K562 (cell line): ENCODE results near the gene CDK5R2. TPM values are rescaled to one million over a fixed set of nuclear protein-coding genes. Genes with fewer than 3 reads are reported as not detected.
A peak's percentile ranks its signal among the peaks of the same experiment; 100 is the strongest.

Source experiments
- ATAC-seq: fragments of 200-7000 bp; cut with Tn5 transposase; 3 replicates; pipeline ENCODE4 v1.9.1; 2020; ENCODE audit warnings: moderate library complexity
- BruUV-seq: library from RNA; stranded (reverse); fragments of 400-500 nt; replicated peaks from 2 replicates; lab custom pipeline; 2021; lab: Mats Ljungman, UMichigan
- CTCF ChIA-PET: fragments of 300-600 bp; formaldehyde crosslinking; extraction: SDS; loops from one replicate; lab custom pipeline; 2021; ENCODE audit warnings: low intra/inter-chr PET ratio; lab: Yijun Ruan, JAX
- POLR2A ChIA-PET: fragments of 300-600, 350-650 bp; sonication (Branson Sonifier 250); formaldehyde crosslinking; extraction: SDS; loops from one replicate; lab custom pipeline; 2021; ENCODE audit warnings: antibody characterized with exemption, inconsistent platforms; lab: Yijun Ruan, JAX
- DNase-seq, 4 experiments: peaks; one replicate each; pipeline versions ENCODE4 v3.0.0 to v3.0.0-alpha.2; 2011 to 2018; ENCODE audit warnings: low spot score in 3 of 4, mixed read lengths in 3 of 4; ENCODE audit errors: extremely low read depth in 1 of 4
- FAIRE-seq: peaks from 2 replicates; lab custom pipeline; 2011; peaks lifted over from hg19 to GRCh38; lab: Jason Lieb, UNC
- H2AFZ ChIP-seq: 2 replicates; pipeline ENCODE4 v1.6.0; 2011; ENCODE audit warnings: low read depth, low read length, control low read depth, inconsistent platforms
- H3K27ac ChIP-seq: fragments of 200-600 bp; 3 replicates; pipeline ENCODE4 v1.8.0; 2011; ENCODE audit warnings: low read depth, mild to moderate bottlenecking, control low read depth, inconsistent platforms, low read length, moderate library complexity, mixed read lengths; ENCODE audit errors: extremely low read depth
- H3K27me3 ChIP-seq, 2 experiments: fragments of 300-600 bp in 1 of 2; 2 replicates in 1 of 2; 3 replicates in 1 of 2; pipeline versions ENCODE4 v1.6.0 to v1.8.0; 2011; ENCODE audit warnings: inconsistent platforms in 2 of 2, low read length in 2 of 2, mild to moderate bottlenecking in 1 of 2, mixed read lengths in 1 of 2, moderate library complexity in 1 of 2; ENCODE audit not compliant: control insufficient read depth in 2 of 2, insufficient read depth in 2 of 2
- H3K36me3 ChIP-seq: fragments of 300-600 bp; 3 replicates; pipeline ENCODE4 v1.8.0; 2011; ENCODE audit warnings: mild to moderate bottlenecking, low read length, inconsistent platforms; ENCODE audit not compliant: control insufficient read depth, insufficient read depth
- H3K4me1 ChIP-seq, 2 experiments: fragments of 200-600 bp in 1 of 2; replicated peaks in 1 of 2; 2 replicates in 1 of 2; 3 replicates in 1 of 2; pipeline versions ENCODE4 v1.5.1 to v1.8.0; 2011; ENCODE audit warnings: inconsistent platforms in 2 of 2, low read length in 2 of 2, mild to moderate bottlenecking in 1 of 2, mixed read lengths in 1 of 2, moderate library complexity in 1 of 2; ENCODE audit not compliant: control insufficient read depth in 2 of 2, insufficient read depth in 2 of 2
- H3K4me2 ChIP-seq: 2 replicates; pipeline ENCODE4 v1.6.1; 2011; ENCODE audit warnings: low read length, control low read depth, inconsistent platforms, mixed read lengths; ENCODE audit not compliant: insufficient read depth
- H3K4me3 ChIP-seq: fragments of 200-600 bp; sonication (generic), shearing (Covaris generic); 2 replicates; pipeline ENCODE4 v1.5.1; 2016; ENCODE audit warnings: control low read depth, inconsistent platforms
- H3K79me2 ChIP-seq: fragments of 200-600 bp; 3 replicates; pipeline ENCODE4 v1.8.0; 2011; ENCODE audit warnings: low read length, inconsistent platforms; ENCODE audit not compliant: control insufficient read depth, insufficient read depth
- H3K9ac ChIP-seq, 2 experiments: 2 replicates each; pipeline versions ENCODE4 v1.6.0 to v1.6.1; 2011; ENCODE audit warnings: low read depth in 2 of 2, low read length in 2 of 2, control low read depth in 1 of 2, inconsistent platforms in 1 of 2, mild to moderate bottlenecking in 1 of 2, mixed read lengths in 1 of 2; ENCODE audit not compliant: insufficient read depth in 1 of 2
- H3K9me1 ChIP-seq: one replicate; pipeline ENCODE4 v1.6.0; 2011; ENCODE audit warnings: inconsistent platforms, mild to moderate bottlenecking, low read length, moderate library complexity; ENCODE audit not compliant: control insufficient read depth, insufficient read depth
- H3K9me3 ChIP-seq: replicated peaks from 2 replicates; pipeline ENCODE4 v1.5.1; 2011; ENCODE audit warnings: low read depth, low read length, inconsistent platforms; ENCODE audit not compliant: control insufficient read depth, insufficient read depth
- H4K20me1 ChIP-seq: replicated peaks from 2 replicates; pipeline ENCODE4 v1.6.1; 2011; ENCODE audit warnings: low read length, inconsistent platforms, mixed read lengths; ENCODE audit not compliant: control insufficient read depth, insufficient read depth
- ETS2 ChIP-seq: IDR thresholded peaks from 2 replicates; pipeline ENCODE4 v1.6.1; 2016; ENCODE audit warnings: borderline replicate concordance, missing genetic modification characterization, mild to moderate bottlenecking, moderate library complexity, missing compliant biosample characterization; ENCODE audit not compliant: poor library complexity, severe bottlenecking
- FOSL1 ChIP-seq: fragments of 200-800 bp; sonication (Bioruptor generic); conservative IDR thresholded peaks from 2 replicates; pipeline ENCODE4 v1.6.1; 2016; ENCODE audit warnings: missing genetic modification characterization, missing compliant biosample characterization
- HDAC2 ChIP-seq: fragments of 450-650 bp; IDR thresholded peaks from 2 replicates; pipeline ENCODE4 v1.6.1; 2016; ENCODE audit warnings: mild to moderate bottlenecking
- SRF ChIP-seq, 2 experiments: fragments of 250-450, 450-650 bp in 1 of 2; sonication (Bioruptor Pico) in 1 of 2; sonication (generic) in 1 of 2; formaldehyde crosslinking; IDR thresholded peaks; 2 replicates each; pipeline versions ENCODE4 v1.5.0 to v1.5.1; 2020 to 2022; ENCODE audit warnings: mild to moderate bottlenecking in 1 of 2, missing genetic modification reagents in 1 of 2
- WGBS: fragments of 100-300 bp; shearing (Covaris generic); methylation state at CpG from one replicate; pipeline ENCODE4 v1.1.6; 2016; ENCODE audit warnings: low coverage, mixed read lengths; ENCODE audit not compliant: insufficient coverage; ENCODE audit errors: missing lambda C conversion rate; 5-methylcytosine and 5-hydroxymethylcytosine counted together
- in situ Hi-C: fragments of 300-500 bp; cut with MboI; formaldehyde crosslinking; loops from 4 replicates; pipeline ENCODE4 v1.15.0; 2018; ENCODE audit warnings: inconsistent platforms, mixed read lengths
- intact Hi-C: fragments of 100-400 bp; cut with micrococcal nuclease; formaldehyde crosslinking; loops from 2 replicates; pipeline ENCODE4 v1.14.2; 2022
- polyA plus RNA-seq, 8 experiments: library from polyadenylated mRNA; depleted of rRNA in 4 of 8; stranded (reverse) in 5 of 8; unstranded in 3 of 8; fragments of >200 nt; fragmentation: Nextera tagmentation in 2 of 8; fragmentation: Illumina TruSeq in 1 of 8; extraction: Ambion mirVana in 2 of 8; extraction: Trizol in 1 of 8; gene quantifications; 2 replicates each; pipeline versions ENCODE4 v1.2.1 to v1.2.3, GENCODE V29; 2011 to 2014; ENCODE audit warnings: inconsistent platforms in 1 of 8, missing spikeins in 1 of 8
- total RNA-seq, 7 experiments: library from RNA; depleted of rRNA in 6 of 7; stranded (reverse); fragments of >200 nt in 6 of 7; fragmentation: Illumina TruSeq in 2 of 7; extraction: Trizol in 2 of 7; gene quantifications; 2 replicates each; pipeline versions ENCODE4 v1.2.1 to v1.2.3, GENCODE V29; 2011 to 2021; ENCODE audit warnings: low replicate concordance in 1 of 7
- TF ChIP-seq, protein P1 (sequence below): fragments of 250-450 bp; sonication (Bioruptor Pico); IDR thresholded peaks from 2 replicates; pipeline ENCODE4 v1.5.0; 2020; ENCODE audit warnings: mild to moderate bottlenecking, borderline replicate concordance

The CDK5R2 gene
- total and polyA plus RNA-seq, 9 of the 15 experiments (the other 6 are each of a cell fraction or from before 2014, with no cell fraction given): 0.09 TPM; not detected in 8

DNA sequence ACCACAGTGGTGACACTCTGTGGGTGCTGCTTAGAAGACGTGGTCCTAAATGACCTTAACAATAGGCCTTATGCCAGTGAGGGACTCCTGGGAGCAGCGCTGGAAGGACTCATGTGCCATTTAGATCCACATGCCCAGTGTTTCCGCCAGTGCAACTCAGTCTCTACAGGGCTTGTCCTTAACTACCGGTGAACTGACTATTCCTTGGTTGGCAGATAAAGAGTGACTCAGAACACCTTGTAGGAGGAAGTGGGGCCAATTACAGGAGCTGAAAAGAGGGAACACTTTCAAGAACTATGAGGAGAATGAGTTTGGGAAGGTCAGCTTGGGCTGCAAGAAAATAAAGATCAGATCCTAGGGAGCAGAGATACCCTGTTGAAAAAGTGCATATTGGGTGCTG is 1.8 kb upstream of the CDK5R2 start:
- ChIA-PET POLR2A (no interaction called here), CTCF (no interaction called here)
- H2AFZ ChIP-seq: no peak overlapping the region
- 0% methylated on average over 4 of the region's 4 CpGs for WGBS
- H3K9ac ChIP-seq: no peak overlapping the region
- TF ChIP-seq ETS2 (no peak), HDAC2 (no peak), SRF (CRISPR knock-in tag; IDR thresholded peaks at IDR 0.05) (no peak), FOSL1 (tag) (peak; percentile 49; the same call in 1 of the 2 replicates)
- TF ChIP-seq, protein P1, sequence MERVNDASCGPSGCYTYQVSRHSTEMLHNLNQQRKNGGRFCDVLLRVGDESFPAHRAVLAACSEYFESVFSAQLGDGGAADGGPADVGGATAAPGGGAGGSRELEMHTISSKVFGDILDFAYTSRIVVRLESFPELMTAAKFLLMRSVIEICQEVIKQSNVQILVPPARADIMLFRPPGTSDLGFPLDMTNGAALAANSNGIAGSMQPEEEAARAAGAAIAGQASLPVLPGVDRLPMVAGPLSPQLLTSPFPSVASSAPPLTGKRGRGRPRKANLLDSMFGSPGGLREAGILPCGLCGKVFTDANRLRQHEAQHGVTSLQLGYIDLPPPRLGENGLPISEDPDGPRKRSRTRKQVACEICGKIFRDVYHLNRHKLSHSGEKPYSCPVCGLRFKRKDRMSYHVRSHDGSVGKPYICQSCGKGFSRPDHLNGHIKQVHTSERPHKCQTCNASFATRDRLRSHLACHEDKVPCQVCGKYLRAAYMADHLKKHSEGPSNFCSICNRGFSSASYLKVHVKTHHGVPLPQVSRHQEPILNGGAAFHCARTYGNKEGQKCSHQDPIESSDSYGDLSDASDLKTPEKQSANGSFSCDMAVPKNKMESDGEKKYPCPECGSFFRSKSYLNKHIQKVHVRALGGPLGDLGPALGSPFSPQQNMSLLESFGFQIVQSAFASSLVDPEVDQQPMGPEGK: no peak
- DNase-seq (no peak), FAIRE-seq (no peak), ATAC-seq (no peak)
- H3K4me2 ChIP-seq: no peak overlapping the region
- peaks cover 0 to 29% of the 10 kb centered on the region in 2 experiments; a peak in 2 of 5 replicates for H3K4me1 ChIP-seq
- no TSS peak for BruUV-seq
- no peak overlapping the region for H3K4me3 ChIP-seq
- intact Hi-C loops (no loop called here), in situ Hi-C loops (no loop called here)
- H3K9me1 ChIP-seq: no peaks in the 10 kb centered on the region
- H4K20me1 ChIP-seq: no peaks in the 10 kb centered on the region
- no peaks in the 10 kb centered on the region for H3K79me2 ChIP-seq
- H3K27ac ChIP-seq: no peak overlapping the region
- no peaks in the 10 kb centered on the region for H3K9me3 ChIP-seq
- peaks cover 7 to 29% of the 10 kb centered on the region in 2 experiments; a peak in 4 of 5 replicates for H3K27me3 ChIP-seq
- no peaks in the 10 kb centered on the region for H3K36me3 ChIP-seq
